Astrocyte of the hippocampus (primary cell): ENCODE data around the gene WDR64.

Experiments used
- DNase-seq: peaks from one replicate; pipeline ENCODE4 v3.0.0; 2011; ENCODE audit warnings: low read depth, low spot score

The WDR64 gene

GRCh38 chr1:241652012-241652411 is at the start of gene WDR64:
TSS of gene WDR64 (plus strand) at chr1:241652281. CDS start at chr1:241652485, 204 bp downstream.
- DNase-seq, result no peak

- peak; percentile 70 for DNase-seq
Measured at GRCh38 chr1:241603731-241604245, 48.3 kb upstream of the WDR64 start.

- no peak for DNase-seq
Measured at GRCh38 chr1:241605146-241605805, 46.8 kb upstream of the WDR64 start.

DNA sequence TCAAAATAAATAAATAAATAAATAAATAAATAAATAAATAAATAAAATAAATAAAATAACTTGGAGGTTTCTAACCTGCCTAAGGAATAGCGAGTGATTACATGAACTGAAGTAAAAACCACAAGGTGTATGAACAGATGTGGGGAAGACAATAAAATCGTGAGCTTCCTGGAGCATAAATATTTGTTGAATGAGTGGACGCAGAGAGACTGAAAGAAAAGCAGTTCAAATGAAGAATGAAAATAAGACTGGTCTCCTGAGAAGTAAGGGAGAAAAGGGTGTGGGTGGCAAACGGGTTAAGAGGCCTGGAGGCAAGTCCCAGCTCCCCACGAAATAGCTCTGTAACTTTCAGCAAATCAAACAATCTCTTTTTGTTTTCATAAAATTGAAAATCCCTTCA is 45.5 kb upstream of the WDR64 start:
- DNase-seq, result no peak

- DNase-seq, result no peak
Measured at GRCh38 chr1:241607497-241607896, 44.6 kb upstream of the WDR64 start.

- DNase-seq, result peak; percentile 30
Measured at GRCh38 chr1:241608379-241609033, 43.6 kb upstream of the WDR64 start.

GRCh38 chr1:241610056-241610815 is 41.8 kb upstream of the WDR64 start:
- peak; percentile 49 for DNase-seq

- peak; percentile 69 for DNase-seq
Measured at GRCh38 chr1:241611063-241611462, 41.0 kb upstream of the WDR64 start.

DNA sequence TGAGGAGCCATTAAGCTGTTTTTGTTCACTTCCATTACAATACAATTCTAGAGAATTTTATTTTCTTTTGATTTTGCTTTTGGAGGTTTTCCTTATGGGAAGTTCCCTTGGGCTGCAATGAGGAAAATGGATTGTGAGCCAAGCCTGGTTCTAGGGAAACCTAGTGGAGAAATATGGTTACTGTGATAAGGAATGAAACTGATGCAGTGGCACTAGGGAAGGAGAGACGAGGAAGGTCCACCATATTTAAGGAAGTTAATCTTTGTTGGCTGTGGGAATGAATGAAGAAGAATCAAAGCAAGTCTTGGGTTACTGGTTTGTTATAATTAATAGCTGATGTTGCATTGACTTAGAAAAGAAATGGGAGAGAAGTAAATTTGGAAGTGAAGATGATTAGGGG is 40.3 kb upstream of the WDR64 start:
- no peak for DNase-seq

GRCh38 chr1:241612533-241613477 is 39.3 kb upstream of the WDR64 start:
- DNase-seq, result peak; percentile 80

- peak; percentile 44 for DNase-seq
Measured at GRCh38 chr1:241614144-241614543, 37.9 kb upstream of the WDR64 start.

GRCh38 chr1:241614572-241614971 is 37.5 kb upstream of the WDR64 start:
- no peak for DNase-seq

DNA sequence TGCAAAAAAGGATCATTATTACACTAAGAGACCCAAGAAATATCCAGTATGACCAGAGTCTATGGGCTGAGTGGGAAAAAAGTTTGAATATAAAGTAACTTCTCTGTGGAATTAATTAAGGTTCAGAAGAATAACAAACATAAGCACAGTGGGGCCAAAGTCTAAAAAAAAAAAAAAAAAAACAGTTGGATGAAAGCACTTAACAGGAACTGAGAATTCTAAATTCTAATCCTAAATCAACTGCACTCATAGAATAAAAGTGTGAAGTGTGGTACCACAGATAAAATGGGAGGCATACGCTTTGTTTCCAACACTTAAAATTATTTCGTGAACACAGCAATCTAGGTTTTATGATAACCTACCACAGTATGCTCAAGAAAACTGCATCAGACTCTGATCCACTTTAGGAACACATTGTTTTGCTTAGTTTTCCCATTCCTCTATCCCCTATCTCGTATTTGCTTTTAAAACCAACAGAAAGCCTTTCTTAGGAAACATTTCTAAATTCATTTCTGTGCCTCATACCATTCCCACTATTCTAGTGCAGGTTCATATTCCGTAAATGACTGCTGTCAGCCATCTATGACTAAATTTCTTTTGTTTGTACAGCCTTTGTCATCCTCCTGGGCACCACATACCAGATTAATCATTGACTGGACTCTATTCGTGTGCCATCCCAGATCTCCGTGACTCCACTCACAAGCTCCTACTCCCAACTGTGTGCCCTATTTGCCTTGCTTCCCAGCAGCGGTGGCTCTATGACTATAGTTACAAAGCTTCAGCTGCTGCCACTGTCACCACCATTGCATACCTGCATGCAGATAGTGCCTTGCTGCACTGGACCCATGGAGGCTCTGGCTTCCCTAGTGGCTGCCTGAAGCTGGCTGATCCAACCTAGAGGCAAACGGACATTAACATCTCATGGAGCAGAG is 36.8 kb upstream of the WDR64 start:
- no peak for DNase-seq

DNA sequence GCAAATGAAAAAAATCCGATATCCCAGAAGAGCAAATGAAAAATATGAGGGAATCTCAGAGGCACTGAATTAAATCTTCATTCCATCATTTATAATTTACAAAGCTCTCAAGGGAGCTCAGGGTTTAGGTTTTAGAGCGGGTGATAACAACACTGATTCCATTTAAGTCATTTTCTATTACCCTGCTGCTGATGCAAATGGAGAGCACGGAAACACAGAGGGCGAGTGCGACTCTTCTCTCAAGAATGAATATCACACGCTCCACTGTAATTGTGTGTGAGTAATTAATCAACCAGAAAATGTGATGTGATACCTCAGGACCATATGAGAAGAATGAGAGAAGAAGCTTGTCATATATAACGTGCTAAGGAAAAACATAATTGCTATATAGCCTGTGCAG is 34.7 kb upstream of the WDR64 start:
- no peak for DNase-seq

- peak; percentile 39 for DNase-seq
Measured at GRCh38 chr1:241622669-241623068, 29.4 kb upstream of the WDR64 start.

DNA sequence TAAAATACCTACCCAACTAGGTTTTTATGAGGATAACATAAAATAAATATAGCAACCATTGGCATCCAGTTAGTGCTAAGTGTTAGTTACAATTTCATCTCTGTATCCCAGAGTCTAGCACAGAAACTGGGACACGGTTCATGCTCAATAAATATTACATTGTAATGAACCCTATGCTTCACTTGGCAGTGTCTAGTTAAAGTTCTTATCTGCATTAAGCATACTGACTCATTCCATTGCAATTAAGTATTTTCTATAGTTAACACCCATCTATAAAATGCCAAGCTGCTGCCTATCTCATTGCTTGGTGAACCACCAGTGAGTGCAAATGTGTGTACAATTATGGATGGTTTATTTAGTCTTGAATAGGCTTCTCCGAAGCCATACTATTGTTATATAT is 27.1 kb upstream of the WDR64 start:
- no peak for DNase-seq

GRCh38 chr1:241627453-241628259 is 24.4 kb upstream of the WDR64 start:
- DNase-seq, result peak; percentile 78

DNA sequence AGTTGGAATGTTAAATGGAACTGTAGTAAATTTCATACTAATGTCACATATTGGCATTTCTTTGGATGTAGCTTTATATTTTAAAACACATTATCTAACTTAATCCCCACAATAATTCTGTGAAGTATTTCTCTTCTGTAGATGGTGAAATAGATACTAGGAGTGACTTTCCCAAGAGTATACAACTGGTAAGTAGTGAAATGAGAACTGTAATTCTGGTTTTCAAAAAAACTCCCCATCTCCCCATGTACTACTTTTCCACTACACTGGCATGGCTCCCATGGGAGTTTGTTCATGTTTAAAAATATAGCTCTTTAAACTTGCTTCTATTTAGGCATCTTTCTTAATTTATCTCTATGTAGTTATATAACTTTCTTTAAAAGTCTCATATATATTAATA is 22.1 kb upstream of the WDR64 start:
- DNase-seq, result no peak

GRCh38 chr1:241630476-241630875 is 21.6 kb upstream of the WDR64 start:
- DNase-seq, result no peak
